NK-92 treated with Interleukin-12 subunit alpha and Interleukin-12 subunit beta, amount 100 ng/mL, for 24 hours (cell line): ENCODE results near the gene SCNN1A.
"Not testable (repeated sequence)": the region's sequence is repeated elsewhere in the genome, so short reads cannot be mapped to it uniquely, and the experiment has no call there.

Experiments
- DNase-seq: peaks from one replicate; lab custom pipeline; 2025; lab: John Stamatoyannopoulos, UW

SCNN1A gene

GRCh38 chr12:6347367-6348338 lies 27.7 kb downstream of the SCNN1A start:
- no peak for DNase-seq

DNA sequence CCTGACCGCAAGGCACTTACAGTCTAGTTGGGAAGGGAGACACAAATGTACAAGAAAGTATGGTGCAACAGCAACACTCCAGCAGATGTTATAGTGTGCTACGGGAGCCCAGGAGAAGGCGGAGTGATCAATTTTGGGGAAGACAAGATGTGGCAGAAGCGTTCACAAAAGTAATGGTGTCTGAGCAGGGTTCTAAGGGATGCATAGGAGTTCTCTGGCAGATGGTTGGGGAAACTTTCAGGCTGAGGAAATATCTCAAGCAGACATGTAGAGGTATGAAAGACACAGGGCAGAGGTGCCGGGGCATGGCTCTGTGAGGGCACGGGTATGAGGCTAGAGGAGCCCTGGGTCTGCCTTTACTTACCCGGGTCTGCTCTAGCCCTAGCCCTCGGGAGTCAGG lies 28.4 kb downstream of the SCNN1A start:
- DNase-seq: no peak

GRCh38 chr12:6346235-6346832 lies 29.0 kb downstream of the SCNN1A start:
- DNase-seq: no peak

- DNase-seq: no peak
These were observed 29.9 kb downstream of the SCNN1A start for GRCh38 chr12:6345319-6346091.

DNA sequence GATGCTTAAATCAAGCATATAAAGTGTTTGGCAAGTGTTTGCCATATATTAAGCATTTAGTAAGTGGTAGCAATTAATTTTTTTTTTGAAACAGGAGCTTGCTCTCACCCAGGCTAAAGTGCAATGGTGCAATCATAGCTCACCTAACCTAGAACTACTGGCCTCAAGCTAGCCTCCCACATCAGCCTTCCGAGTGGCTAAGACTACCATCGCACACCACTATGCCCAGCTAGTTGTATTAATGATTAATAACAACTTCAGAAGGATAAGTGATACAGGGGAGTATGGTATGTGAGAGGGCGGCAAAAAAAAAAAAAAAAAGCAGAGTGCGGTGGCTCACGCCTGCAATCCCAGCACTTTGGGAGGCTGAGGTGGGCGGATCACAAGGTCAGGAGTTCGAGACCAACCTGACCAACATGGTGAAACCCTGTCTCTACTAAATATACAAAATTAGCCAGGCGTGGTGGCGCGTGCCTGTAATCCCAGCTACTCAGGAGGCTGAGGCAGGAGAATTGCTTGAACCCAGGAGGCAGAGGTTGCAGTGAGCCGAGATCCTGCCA lies 31.2 kb downstream of the SCNN1A start:
- not testable (repeated sequence) for DNase-seq

DNA sequence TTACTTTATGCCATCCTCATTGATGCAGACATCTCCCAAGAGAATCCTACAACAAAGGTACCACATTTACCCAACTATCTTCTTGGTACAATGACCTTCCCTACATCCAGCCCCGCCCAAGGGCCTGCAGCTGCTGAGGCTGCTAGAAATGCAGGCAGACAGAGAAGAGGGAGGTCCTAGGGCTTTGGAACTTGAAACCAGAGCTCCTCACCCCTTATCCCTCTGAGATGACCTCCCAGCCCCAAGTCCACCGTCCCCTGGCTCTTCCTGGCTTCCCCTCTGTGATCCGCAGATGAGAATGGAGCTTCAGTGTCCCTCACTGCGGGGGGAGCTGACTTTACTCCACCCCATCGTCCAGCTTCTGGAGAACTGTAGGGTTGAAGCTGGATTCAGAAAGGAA lies 31.8 kb downstream of the SCNN1A start:
- no peak for DNase-seq

DNA sequence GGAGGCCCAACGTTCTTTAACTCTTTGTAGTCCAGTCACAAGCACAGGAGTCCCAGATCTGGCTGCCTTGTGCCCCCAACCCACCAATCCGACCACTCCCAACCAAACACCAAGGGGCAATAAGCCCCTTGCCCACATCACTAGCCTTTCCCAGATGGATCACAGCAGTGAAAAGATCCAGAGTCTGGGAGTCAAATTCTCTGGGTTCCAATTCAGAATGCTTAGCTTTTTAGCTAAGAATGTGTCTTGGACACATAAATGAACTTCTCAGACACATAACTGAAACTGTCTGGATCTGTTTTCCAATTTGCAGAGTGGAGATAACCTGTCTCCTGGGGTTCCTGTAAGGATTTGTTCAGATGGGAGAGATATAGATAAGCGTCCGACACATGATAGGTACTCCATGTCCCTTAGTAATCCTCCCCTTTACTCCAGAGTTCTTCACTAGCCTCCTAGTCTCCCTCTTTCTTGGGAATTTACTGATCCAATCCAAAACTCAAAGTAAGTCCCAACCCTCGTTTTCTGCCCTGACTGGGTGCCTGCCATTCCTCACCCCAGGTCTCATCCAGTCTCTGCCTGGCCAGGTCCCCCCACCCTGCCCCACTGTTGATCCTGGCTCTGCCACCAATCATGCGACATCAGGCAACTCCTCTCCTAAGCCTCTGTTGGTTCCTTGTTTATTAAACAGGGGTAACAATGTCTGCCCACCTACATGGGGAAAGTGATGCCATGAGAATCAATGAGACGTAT lies 33.0 kb downstream of the SCNN1A start:
- DNase-seq: no peak

DNA sequence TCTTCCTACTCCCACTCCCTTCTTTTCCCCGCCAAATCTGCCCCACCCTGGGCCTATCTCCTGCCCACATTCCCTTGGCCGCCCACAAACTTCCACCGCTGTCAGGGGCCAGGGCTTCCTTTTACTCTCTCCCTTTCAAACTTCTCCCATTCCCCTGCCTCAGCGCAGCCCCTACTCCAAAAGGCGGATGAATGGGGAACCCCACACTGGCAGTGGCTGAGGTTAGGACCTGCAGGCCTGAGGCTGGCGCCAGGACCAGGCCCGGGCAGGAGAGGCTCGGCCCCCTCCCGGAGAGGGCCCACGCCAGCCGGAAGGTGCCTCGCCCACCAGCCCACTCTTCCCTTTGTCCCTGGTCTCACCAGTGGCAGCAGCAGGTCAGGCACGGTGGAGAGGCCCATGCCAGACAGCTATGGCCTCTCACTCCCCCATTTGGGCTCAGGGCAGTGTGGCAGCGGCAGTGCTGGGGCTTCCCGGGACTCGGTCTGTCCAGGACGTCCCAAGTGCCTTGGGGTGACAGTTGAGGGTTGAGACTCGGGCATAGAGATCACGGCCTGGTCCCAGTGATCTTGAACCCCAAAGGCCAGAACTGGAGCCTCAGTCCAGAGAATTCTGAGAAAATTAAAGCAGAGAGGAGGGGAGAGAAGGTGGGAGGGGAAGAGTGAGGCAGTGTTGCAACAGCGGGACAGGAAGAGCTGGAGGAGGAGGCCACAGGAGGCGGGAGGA lies 33.8 kb downstream of the SCNN1A start, which contains the start of gene TNFRSF1A:
TSS of gene TNFRSF1A (minus strand) at position 660 of the 723 bp plus-strand sequence. CDS start at position 398, 262 bp downstream.
- DNase-seq: peak; percentile 36

GRCh38 chr12:6340745-6341416 lies 34.5 kb downstream of the SCNN1A start:
- DNase-seq: no peak

GRCh38 chr12:6340032-6340638 lies 35.2 kb downstream of the SCNN1A start:
- DNase-seq: no peak

- DNase-seq: no peak
These were observed 36.4 kb downstream of the SCNN1A start for GRCh38 chr12:6338955-6339354.

DNA sequence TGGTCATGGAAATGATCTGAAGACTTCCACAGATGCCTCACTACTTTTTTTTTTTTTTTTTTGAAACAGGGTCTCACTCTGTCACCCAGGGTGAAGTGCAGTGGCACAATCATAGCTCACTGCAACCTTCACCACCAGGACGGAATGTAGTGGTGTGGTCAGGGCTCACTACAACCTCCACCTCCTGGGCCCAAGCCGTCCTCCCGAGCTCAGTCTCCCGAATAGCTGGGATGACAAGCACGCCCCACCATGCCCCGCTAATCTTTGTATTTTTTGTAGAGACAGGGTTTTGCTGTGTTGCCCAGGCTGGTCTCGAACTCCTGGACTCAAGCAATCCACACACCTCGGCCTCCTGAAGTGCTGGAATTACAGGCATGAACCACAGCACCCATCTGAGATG lies 36.8 kb downstream of the SCNN1A start:
- not testable (repeated sequence) for DNase-seq

GRCh38 chr12:6337958-6338433 lies 37.4 kb downstream of the SCNN1A start:
- no peak for DNase-seq

DNA sequence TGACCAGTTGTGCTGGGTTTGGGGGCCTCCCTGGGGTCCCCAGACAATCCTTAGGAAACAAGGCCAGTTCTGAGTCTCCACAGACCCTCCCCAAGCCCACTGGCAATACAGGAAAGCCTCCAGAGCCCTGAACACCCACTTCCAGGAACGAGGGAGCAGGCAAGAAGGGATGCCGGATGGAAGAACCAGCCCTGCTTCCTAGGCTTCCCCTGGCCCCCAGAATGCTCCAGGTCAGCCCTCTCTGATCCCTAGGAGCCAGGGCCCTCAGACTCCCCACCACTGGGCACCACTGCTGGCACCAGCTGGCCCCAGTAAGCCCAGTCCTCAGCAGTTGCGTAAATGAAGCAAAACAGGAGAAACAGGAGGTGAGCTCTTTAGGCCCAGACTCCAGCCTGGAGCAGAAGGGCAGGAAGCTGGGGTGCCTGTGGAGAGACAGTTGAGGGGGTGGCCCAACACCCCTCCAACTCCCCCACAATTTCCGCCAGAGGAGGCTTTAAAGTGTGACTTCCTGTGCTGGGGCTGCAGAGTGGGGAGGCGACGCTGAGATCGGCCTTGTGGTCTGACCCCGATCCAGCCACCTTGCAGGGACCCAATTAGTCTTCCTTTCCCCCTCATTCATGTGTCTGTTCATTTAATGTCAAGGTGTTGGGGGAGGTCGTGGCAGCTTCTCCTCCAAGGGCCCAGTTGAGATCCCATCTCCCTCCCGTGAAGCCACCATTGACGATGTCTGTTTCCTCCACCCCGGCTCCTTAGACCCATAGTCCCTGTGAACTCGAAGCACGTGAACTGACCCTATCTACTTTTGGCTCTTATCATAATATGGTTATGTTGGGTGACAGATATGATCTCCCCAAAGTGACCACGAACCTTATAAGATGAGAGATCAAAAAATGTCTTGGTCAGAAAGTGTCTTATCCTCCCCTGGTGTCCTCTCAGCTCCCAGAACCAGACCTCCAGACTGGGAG lies 38.2 kb downstream of the SCNN1A start:
- peak; percentile 50 for DNase-seq

DNA sequence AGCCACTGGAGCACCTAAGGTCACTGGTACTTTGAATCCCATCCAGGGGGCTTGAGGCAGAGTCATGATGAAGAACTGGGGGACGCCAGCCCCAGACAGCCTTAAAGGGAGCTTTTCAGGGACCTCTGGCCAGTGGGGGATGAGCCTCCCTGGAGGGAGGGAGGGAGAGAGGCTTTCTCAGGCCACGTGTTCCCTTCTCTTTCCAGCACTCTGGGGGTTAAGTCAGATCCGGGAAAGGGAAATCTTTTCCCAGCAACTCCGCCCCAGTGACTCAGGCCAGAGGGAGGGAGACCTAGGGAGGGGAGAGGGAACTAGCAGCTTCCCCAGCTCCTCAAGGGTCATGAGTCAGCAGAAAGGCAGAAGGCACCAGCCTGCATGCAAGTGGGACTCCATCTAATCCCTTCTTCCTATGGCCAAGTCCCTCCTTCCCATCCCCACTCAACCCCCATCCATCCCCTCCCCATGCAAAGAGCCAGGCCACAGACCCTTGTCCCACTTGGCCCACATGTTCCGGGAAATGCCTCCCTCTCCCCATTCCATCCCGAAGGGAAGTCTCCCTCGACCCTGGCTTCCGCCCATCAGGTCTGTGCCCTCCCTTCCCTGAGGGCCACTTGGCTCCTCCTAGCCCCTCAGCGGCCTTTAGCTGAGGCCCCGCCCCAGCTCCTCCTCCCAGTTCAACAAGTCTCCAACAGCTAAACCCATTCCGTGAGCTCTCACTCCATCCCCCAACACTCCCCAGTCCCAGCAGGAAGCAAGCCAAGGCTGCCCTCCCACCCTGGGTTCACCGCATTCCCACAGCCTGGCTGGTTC lies 39.1 kb downstream of the SCNN1A start:
- peak; percentile 62 for DNase-seq

DNA sequence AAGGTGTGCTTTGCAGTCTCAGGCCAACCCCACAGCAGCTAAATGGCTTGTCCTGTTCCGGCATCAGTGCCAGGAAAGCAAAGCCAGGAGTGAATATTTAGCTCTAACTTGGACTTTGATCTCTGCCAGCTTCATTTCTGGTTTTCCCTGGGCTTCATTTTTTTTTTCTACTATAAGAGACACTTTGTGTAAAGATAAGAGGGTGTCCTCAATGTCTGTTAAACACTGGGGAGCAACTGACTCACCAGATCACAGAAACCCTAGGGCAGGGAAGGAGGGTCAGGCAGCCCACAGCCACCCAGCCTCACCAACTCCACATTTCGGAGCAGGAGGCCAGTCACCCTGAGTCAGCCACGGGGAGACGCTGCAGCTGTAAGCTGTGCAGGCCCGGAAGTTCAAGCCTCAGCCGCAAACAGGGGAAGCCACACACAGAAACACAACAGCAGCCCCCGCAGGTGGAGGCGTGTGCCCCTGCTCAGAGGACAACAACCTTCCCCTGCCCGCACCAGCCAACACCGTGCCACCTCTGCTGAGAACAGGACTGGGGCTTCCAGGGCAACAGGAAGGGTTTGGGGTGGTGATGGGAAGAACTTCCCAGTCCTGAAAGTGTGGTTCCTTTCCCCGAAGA lies 39.8 kb downstream of the SCNN1A start:
- DNase-seq: peak; percentile 74

DNA sequence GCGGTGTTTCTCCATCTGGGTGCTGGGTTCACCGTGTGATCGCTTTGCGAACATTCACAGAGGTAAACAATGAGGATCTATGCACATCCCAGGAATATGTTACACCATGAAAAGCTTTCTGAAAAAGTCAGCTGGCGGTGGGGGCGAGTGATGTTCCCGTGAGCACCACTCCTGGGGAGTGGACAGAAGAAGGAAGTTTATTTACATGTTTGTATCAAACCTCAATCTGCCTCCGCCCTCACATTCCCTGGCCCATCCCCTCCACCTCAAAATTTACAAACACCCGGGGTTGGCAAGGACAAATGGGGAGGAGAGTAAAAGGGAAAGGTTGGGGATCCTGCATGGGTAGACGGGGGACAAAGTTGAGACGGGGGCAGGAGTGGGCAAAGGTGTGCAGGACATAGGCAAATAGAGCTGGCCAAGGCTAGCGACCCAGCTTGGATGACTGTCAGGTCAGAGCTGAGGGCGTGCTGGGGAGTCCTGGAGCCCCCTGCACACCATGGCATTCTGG lies 40.4 kb downstream of the SCNN1A start:
- no peak for DNase-seq
